GM19328 (cell line): ENCODE results near the gene EML3.
"Not testable (repeated sequence)": the region's sequence is repeated elsewhere in the genome, so short reads cannot be mapped to it uniquely, and the experiment has no call there.

ENCODE experiments used
- ATAC-seq: cut with Tn5 transposase; IDR thresholded peaks from one replicate; pipeline ENCODE4 v1.9.1; 2021; ENCODE audit warnings: mild to moderate bottlenecking, moderate library complexity; ENCODE audit not compliant: unreplicated experiment

Gene EML3, protein sequence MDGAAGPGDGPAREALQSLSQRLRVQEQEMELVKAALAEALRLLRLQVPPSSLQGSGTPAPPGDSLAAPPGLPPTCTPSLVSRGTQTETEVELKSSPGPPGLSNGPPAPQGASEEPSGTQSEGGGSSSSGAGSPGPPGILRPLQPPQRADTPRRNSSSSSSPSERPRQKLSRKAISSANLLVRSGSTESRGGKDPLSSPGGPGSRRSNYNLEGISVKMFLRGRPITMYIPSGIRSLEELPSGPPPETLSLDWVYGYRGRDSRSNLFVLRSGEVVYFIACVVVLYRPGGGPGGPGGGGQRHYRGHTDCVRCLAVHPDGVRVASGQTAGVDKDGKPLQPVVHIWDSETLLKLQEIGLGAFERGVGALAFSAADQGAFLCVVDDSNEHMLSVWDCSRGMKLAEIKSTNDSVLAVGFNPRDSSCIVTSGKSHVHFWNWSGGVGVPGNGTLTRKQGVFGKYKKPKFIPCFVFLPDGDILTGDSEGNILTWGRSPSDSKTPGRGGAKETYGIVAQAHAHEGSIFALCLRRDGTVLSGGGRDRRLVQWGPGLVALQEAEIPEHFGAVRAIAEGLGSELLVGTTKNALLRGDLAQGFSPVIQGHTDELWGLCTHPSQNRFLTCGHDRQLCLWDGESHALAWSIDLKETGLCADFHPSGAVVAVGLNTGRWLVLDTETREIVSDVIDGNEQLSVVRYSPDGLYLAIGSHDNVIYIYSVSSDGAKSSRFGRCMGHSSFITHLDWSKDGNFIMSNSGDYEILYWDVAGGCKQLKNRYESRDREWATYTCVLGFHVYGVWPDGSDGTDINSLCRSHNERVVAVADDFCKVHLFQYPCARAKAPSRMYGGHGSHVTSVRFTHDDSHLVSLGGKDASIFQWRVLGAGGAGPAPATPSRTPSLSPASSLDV

GRCh38 chr11:62612366-62613290 lies at the start of gene EML3, which contains the start of gene ROM1:
Gene EML3, minus strand, starts transcription at chr11:62612775. Its CDS starts 318 bp downstream, at chr11:62612457.
Gene ROM1, plus strand, starts transcription at chr11:62613257. Its CDS starts 25 bp downstream, at chr11:62613282.
- ATAC-seq, result peak; percentile 74

DNA sequence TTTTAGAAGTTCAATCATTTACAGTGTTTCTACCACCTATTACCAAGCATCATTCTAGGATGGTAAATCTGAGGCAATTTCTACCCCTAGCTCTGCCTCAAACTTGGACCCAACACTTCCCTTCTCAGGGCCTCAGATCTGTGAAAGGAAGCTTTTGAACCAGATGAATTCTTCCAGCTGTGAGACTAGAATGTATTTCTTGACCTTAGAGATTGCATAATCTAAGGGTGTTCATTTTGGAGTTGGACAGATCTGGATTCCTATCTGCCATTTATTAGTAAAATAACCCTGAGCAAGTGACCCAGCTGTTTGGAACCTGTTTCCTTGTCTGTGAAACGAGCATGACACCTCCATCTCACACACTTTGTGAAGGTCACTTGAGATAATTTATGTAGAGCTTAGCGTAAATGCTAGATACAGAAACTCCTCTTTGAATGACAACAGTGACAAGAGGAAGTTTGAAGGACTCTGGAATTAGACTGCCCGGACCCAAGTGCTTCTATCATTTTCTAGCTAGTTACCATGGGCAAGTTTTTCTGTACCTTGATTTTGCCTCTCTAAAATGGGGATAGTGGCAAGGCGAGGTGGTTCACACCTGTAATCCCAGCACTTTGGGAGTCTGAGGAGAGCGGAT lies 44.3 kb upstream of the EML3 start:
- ATAC-seq, result no peak

- ATAC-seq, result no peak
Observed at GRCh38 chr11:62654297-62654696, 41.7 kb upstream of the EML3 start.

DNA sequence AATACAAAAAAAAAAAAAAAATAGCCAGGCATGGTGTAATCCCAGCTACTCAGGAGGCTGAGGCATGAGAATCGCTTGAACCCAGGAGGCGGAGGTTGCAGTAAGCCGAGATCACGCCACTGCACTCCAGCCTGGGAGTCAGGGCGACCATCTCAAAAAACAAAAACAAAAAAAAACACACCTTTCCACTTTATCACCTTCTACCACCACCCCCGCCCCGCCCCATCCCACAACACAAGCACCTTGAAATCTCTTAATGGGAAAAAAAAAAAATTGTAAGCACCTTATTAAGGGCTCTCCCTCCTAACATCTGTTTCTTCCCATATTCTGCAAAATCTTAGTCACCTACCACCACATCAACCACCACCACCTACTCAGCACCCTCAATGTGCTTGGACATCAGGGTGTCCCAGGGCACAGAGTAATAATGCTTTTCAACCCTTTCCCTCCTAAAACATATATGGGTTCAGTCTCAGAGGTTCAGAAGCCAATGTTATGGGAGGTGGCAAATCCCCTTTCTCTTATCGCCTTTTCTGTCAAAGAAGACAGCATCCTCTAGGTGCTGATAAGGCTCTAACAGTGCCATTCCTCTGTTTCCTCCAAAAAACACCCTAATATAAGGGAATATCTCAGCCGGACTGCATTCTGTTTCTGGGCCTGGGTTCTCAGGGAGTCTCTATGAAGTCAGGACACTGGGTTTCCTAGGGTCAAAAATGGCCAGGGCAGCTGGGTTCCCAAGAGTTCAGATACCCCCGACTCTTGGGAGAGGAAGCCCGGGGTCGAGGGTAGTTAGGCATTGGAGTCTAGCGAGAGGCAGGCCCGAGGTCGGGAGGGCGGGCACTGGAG lies 39.8 kb upstream of the EML3 start:
- no peak for ATAC-seq

GRCh38 chr11:62650283-62650682 lies 37.7 kb upstream of the EML3 start:
- not testable (repeated sequence) for ATAC-seq

DNA sequence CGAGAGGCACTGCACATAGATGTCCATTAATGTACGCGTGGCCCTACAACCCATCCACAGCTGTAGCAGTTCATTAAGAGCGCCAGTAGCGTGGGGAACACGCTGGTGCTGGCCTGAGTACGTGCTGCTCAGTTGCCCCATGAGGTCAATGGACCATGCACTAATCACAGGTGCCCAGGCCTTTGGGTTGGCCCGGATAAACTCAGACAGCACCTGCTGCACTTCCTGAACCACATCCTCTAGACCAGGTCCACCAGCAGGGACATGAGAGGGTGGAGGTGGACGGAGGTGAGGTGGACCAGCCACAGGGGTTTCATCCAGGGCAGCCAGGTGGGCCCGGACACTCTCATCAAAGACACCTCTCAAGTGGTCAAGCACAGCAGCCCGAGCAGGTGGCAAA lies 36.9 kb upstream of the EML3 start:
- ATAC-seq, result no peak

GRCh38 chr11:62648967-62649364 lies 36.4 kb upstream of the EML3 start:
- ATAC-seq, result no peak

GRCh38 chr11:62648185-62648966 lies 35.8 kb upstream of the EML3 start:
- no peak for ATAC-seq

GRCh38 chr11:62647609-62648005 lies 35.0 kb upstream of the EML3 start:
- no peak for ATAC-seq

GRCh38 chr11:62646825-62647608 lies 34.4 kb upstream of the EML3 start:
- no peak for ATAC-seq

GRCh38 chr11:62645946-62646824 lies 33.6 kb upstream of the EML3 start, which contains the start of gene GANAB:
Gene GANAB, minus strand, starts transcription at chr11:62646613. Its CDS starts 14 bp downstream, at chr11:62646599.
- ATAC-seq, result peak; percentile 94

- ATAC-seq, result no peak
Observed at GRCh38 chr11:62645671-62645945, 33.0 kb upstream of the EML3 start.

- no peak for ATAC-seq
Observed at GRCh38 chr11:62644220-62644619, 31.6 kb upstream of the EML3 start.

DNA sequence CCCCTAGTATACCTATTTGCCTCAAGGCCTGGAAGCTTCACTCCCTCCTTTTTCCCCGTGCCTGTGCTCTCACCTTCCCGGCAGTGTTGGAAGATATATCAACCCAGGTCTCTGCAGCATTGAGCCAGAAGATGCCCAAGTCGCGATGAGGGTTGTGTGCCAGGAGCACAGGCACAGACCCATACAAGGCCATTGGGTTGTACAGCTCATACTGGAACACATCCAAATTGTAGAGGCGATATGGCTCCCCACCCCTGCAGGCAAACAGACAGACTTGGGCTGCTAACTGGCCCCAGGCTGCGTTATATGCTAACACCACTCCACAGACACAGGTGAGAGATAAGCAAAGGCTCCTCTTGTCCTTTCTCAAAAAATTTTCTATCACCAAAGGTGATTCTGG lies 19.9 kb upstream of the EML3 start:
- ATAC-seq, result no peak

GRCh38 chr11:62627713-62628112 lies 15.1 kb upstream of the EML3 start:
- no peak for ATAC-seq

- no peak for ATAC-seq
Observed at GRCh38 chr11:62622476-62623089, 10.0 kb upstream of the EML3 start.
